NCI-H2196 treated with DMSO at 0.1 percent for 48 hours (cell line): Measurements from ENCODE around the gene ZACN.
"Not testable (repeated sequence)": the region's sequence is repeated elsewhere in the genome, so short reads cannot be mapped to it uniquely, and the experiment has no call there.

ENCODE experiments used
- DNase-seq: peaks from one replicate; lab custom pipeline; 2025; ENCODE audit not compliant: unreplicated experiment; lab: John Stamatoyannopoulos, UW

ZACN gene

GRCh38 chr17:76053246-76054111 is 25.5 kb upstream of the ZACN start:
- DNase-seq: no peak

GRCh38 chr17:76054112-76054476 is 24.9 kb upstream of the ZACN start:
- DNase-seq: no peak

GRCh38 chr17:76056882-76057281 is 22.1 kb upstream of the ZACN start:
- DNase-seq: no peak

- not testable (repeated sequence) for DNase-seq
Observed at GRCh38 chr17:76058264-76058663, 20.7 kb upstream of the ZACN start.

- no peak for DNase-seq
Observed at GRCh38 chr17:76063875-76064546, 15.0 kb upstream of the ZACN start.

- no peak for DNase-seq
Observed at GRCh38 chr17:76065775-76066174, 13.2 kb upstream of the ZACN start.

GRCh38 chr17:76071531-76072147 is 7.3 kb upstream of the ZACN start:
- DNase-seq: no peak

GRCh38 chr17:76072148-76072858 is 6.7 kb upstream of the ZACN start, which contains the start of gene SRP68:
Gene SRP68 (minus strand): TSS chr17:76072517. CDS start chr17:76072491, 26 bp downstream.
- DNase-seq: peak; percentile 94

GRCh38 chr17:76074390-76075363 is 4.3 kb upstream of the ZACN start, which contains the start of gene GALR2:
Gene GALR2 (plus strand): TSS chr17:76074781. CDS start chr17:76074884, 103 bp downstream.
- no peak for DNase-seq

GRCh38 chr17:76075364-76076145 is 3.4 kb upstream of the ZACN start:
- no peak for DNase-seq

GRCh38 chr17:76076146-76076764 is 2.7 kb upstream of the ZACN start:
- no peak for DNase-seq

GRCh38 chr17:76076765-76077583 is 2.0 kb upstream of the ZACN start:
- DNase-seq: no peak

GRCh38 chr17:76077584-76078110 is 1.3 kb upstream of the ZACN start:
- DNase-seq: peak; percentile 76

- DNase-seq: not testable (repeated sequence)
Observed at GRCh38 chr17:76078370-76078769, 612 bp upstream of the ZACN start.

GRCh38 chr17:76079535-76079955 is 563 bp downstream of the ZACN start:
- DNase-seq: no peak

- DNase-seq: no peak
Observed at GRCh38 chr17:76079956-76080767, 1.2 kb downstream of the ZACN start.
